Stimulated activated CD4-positive, alpha-beta T cell treated with anti-CD3 and anti-CD28 coated beads, Interleukin-4, amount 100 ng/mL, for 48 hours (primary cell): ENCODE data around the gene ATXN1.
"Not testable (repeated sequence)": the region's sequence is repeated elsewhere in the genome, so short reads cannot be mapped to it uniquely, and the experiment has no call there.

Source experiments
- DNase-seq, 2 donors: peaks; one replicate each; pipeline ENCODE4 v3.0.0-alpha.2; 2020; ENCODE audit warnings: low read depth in 2 of 2

The ATXN1 gene

DNA sequence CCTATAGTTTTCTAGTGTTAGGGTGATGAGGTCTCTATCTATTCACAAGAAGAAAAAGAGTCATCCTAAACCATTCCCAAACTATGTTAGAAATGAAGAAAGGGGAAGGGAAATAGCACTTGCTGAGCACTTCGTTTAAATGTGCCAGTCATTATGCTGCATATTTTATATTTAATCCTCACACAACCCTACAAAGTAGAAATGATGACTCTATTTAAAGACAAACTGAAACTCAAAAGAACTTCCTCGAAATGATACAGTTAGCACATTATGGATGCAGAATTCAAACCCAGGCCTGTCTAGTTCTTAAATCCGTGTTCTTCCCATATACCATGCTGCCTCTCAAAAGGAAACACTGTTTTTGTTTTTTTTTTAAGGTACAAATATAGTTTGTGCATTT lies 348.3 kb downstream of the ATXN1 start:
- DNase-seq = no peak

DNA sequence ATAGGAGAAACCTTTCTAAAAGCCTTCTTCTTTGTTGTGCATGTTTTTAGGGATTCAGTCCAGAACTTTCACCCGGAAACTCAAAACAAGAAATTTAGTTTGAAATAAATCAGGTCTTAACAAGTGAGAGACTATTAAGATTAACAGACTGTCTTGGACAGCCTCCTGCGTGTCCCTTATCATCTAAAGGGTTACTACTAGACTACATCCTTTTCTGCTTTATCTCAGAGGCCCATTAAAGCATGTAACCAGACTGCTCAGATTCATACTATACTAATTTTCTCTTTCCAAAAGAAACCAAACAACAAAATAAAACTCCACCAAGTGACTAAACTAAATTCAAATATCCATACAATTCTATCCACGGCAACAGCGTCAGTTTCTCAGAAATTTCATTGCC lies 349.1 kb downstream of the ATXN1 start:
- DNase-seq = no peak

DNA sequence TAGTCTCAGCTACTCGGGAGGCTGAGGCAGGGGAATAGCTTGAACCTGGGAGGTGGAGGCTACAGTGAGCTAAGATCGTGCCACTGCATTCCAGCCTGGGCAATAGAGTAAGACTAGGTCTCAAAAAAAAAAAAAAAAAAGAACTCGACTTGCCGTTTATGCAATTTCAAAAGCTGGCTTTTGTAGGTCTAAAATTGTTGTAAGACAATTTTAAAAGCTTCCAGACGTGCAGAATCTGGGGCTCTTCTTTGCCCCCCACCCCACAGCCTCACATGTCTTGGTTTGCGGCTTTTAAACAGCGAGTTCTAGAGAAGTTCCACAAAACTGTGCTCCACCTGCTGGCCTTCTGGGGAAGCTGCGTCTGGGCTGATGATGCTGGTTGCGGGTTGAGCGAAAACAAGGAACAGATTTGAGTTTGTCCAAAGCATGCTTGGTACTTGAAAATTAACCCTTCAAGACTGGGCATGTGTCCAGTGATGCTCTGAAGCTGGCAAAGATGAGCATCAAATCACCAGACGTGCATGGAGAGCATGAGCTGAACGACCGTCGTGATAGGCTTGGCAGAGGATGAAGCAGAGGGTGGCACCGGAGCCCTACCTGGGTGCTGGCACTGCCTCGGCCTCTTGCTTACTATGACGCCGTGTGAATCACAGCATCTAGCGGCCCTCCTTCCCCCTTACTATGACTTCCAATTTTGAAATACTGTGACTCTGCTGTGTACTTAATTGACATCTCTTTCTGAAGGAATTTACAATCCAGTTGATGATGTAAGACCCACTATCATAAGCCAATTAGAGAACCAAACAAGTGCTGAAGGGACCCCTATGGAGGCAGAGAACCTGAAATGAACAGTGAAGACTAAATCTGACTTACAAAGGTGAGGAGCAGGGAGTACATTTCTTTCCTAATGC lies 351.5 kb downstream of the ATXN1 start:
- DNase-seq = peak; percentile 40 to 45

DNA sequence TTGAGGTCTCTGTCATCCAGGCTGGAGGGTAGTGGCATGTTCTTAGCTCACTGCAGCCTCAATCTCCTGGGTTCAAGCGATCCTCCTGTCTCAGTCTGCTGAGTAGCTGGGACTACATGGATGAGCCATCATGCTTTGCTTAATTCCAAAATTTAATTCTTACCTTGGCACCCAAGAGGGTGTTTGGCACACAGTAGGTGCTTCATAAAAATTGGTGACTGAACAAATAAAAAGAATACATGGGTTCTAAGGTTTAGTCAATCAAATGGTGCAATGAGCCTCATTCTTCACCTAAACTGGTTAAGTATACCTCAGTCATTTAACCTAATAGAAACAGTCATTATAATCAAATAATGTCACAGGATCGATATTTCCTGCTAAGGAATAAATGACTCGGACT lies 352.5 kb downstream of the ATXN1 start:
- DNase-seq = no peak

DNA sequence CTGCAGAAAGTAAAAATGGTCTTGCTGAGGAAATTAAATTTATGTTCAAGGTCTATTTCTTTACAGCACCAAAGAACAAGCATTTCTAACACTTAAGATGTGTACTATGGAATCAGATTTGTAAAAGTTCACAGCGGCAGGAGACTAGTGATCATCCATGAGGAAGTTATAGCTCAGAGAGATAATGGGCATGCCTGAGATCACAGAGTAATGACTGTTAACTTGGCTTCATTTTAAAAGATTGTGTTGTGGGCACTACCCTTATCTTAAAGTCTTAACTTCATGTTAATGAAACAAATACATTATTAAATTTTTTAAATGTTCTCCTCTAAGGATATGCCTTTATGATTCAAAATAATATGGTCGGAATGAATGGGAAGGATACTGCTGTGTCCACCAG lies 354.3 kb downstream of the ATXN1 start:
- DNase-seq = no peak

DNA sequence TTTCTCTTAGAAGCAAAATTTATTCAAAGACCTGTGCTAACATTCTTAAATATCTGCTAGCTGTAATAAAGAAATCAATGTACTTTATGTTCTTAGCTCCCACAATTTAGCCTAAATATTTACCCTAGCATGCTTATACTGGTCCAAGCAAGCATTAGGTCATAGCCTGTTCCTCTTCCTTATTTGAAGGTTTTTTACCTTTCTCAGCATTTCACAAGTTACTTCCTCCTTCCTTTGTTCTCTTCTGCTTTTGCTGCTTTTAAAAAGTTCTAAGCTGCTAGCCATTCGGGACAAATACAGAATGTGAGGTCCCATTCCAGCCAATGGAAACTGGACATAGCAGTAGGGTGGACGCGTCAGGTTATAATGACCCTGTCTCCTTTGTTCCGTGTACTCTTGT lies 354.7 kb downstream of the ATXN1 start:
- not testable (repeated sequence) for DNase-seq

DNA sequence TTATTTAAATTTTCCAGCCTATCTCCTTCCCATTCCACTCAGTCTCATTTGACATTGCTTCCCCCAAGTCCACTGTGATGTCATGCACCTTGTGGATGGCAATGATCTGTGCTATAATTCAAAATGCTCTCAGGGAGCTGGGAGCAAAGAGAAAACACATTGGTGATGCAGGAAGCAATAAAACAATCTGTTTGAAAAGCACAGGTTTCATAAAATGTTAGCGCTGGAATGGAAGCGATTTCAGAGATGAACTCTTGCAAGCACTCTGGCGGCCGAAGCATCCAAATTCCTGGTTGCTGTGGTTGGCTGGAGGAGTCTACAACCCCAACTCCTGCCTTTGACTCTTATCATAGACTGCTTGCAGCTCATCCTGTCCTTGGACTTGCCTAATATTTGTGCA lies 355.9 kb downstream of the ATXN1 start:
- DNase-seq = no peak

DNA sequence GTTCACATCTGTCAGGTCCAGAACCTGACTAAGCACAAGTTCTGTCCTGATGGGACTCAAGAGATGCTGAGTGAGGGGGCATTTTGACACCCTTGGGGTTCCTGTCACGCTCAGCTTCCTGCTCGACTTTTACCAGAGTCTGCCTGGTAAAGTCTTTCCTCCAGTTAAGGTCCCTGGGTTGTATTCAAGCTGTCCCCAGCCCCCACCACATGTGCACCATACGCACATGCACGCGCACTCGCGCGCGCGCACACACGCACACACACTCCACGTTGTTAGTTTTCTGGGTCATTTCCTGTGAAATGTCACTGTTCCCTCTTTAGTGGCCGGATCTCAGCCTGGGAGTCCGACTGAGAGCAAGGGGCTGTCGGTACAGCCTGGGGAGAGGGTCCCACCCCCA lies 356.8 kb downstream of the ATXN1 start:
- DNase-seq = no peak

DNA sequence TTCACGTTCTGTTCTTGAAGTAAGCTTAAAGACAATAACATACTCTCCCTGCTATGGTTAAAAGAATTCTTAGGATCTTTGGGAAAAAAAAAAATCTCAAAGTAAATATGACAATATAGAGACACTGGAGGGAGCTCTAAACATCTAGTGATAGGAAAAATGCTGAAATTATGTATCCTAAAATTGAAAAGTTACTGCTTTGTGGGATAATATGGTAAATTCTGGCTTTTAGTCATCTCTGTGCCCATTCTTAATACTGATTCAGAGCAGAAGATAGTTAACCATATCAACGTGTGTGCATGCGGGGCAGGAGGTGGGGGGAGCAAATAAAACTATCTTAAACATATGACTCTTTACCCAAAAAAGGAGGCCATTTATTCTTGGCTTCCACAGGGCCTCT lies 357.4 kb downstream of the ATXN1 start:
- no peak for DNase-seq

DNA sequence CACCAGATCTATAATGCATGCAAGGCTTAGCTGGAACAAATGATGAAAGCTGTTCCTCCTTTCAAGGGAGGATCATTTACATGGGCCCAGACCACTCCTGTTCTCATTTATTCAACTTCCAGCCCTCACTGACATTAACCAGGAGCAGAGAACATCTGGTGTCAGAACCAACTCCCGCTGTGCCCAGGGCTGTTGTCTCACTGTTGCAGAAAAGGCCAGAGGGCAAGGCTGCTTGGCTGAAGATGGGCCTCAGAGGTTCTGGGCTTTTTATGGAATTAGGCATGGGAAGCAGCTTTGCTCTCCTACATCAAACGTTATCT lies 358.7 kb downstream of the ATXN1 start:
- DNase-seq = no peak

DNA sequence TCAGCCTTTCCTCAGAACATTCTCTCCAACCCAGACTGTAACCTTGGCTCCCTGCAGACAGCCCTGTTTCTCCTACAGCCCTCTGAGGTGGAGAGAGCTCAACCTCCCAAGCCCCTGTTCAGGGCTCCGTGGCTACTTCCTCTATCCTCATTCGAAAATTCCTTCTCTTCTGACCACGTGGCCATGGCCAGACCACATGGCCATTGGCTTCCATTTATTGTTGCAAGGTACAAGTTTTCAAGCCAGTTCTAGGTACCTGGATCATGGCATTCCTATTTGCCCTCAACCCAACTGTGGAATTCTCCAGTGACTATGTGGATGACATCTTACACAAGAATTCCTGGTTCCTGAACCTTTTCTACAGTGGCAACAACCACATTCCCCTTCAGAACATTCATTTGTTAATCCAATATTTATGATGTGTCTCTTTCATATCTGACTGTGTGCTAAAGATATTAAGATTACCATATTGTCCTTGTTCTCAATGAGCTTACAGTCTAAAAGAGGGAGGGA lies 361.0 kb downstream of the ATXN1 start:
- no peak for DNase-seq

DNA sequence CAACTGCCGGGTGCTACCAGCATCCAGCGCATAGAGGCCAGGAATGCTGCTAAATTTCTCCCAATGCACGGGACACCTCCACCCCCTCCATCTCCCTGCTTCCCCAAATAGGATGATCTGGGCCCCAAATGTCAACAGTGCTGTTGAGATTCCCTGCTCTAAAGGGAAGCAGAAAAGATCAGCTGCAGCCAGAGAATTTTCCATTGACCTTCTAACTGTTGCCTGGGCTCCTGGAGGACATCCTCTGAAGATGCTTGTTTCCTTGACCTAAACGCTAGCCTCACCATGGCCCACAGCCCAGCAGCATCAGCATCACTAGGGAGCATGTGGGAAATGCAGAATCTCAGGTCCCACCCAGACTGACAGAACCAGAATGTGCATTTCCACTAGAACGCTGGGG lies 361.6 kb downstream of the ATXN1 start:
- no peak for DNase-seq

DNA sequence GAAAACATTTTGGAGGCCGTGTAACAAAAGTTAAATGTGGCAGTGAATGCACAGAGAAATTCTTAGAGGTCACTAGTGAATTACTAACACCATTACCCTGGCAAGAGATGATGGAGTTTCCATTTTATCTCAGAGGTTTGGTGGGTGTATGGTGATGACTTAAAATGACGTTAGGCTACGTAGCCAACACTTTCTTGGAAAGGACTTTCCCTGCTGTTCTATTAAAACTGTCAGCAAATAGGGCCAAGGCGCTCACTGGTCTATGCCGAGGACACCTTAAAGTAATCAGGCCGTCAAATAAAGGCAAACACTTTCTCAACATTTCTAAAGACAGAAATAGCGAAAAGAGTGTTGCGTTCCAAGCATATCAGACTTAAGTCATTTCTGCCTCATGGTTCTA lies 362.1 kb downstream of the ATXN1 start:
- no peak for DNase-seq

DNA sequence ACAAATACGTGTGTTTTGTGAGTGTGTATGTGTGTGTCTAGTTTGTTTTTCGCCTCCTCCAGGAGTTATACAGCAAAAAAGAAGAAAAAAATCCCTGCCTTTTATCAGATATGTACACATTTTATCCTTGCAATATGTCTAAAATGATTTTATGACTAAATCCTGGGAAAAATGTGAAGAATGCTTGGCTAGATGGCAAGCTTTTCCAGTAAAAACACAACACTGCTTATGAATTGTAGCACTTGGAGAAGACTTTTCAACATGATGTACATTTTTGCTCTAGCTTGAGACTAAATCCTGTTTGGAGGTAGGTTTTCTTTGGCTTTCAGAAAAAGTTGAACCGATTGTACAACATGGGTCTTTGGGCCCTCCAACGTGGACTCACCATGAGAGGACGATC lies 362.7 kb downstream of the ATXN1 start:
- no peak for DNase-seq

DNA sequence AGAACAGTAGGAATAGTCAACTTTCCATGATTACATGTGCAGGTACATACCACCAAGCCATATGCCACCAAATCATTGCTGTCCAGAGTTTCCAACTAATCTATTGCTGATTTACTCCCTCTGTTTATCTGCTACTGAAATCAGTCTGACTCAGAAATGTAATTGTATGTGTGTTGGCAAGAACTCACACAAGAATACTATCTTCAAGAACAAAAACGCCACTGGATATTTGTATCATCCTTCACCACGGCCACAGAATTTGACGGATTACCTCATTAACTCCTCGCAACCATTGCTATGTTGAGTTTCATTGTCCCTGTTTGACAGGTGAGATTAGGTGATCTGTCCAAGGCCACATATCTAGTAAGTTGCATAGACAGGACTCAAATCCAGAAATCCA lies 363.6 kb downstream of the ATXN1 start:
- no peak for DNase-seq

DNA sequence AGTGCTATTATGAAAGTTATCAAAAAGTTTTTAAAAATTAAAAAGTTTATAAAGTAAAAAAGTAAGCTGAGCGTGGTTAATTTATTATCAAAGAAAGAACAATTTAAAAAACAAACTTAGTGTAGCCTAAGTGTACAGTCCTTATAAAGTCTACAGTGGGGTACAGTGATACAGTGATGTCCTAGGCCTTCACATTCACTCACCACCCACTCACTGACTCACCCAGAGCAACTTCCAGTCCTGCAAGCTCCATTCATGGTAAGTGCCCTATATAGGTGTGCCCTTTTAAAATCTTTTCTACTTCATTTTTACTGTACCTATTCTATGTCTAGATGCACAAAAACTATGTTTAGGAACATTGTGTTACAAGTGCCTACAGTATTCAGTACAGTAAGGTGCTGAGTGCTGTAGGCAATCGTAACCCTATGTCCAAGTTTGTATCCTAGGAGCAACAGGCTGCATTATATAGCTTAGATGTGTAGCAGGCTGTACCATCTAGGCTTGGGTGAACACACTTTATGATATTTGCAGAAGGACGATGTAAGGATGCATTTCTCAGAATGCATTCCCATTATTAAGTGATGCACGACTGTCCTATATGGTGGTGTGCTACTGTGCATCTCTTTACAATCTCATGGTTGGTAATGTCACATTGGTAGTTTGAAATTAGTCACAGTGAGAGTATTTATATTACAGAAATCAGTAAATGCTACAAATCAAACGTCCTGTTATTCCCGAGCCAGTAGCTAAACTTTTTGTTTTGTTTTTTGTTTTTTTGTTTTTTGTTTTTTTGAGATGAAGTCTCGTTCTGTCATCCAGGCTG lies 364.6 kb downstream of the ATXN1 start:
- DNase-seq = no peak

DNA sequence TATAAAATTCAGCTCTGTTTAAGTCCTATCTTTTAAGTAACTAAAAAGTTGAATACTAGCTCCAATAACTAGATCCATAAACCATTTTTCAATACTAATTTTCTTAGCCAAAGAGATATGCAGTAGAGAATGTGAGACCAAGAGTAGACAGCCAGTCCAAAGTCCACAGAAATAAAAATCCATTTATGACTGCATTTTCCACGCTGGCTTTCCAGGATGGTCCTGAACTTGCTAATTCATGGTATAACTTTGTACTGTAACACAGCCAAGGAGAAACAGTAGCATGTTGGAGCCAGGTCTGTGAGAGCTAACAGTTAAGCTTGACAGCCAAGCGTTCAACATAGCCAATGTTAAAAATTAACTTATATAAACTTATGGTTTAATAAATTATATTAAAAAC lies 366.6 kb downstream of the ATXN1 start:
- DNase-seq = no peak

DNA sequence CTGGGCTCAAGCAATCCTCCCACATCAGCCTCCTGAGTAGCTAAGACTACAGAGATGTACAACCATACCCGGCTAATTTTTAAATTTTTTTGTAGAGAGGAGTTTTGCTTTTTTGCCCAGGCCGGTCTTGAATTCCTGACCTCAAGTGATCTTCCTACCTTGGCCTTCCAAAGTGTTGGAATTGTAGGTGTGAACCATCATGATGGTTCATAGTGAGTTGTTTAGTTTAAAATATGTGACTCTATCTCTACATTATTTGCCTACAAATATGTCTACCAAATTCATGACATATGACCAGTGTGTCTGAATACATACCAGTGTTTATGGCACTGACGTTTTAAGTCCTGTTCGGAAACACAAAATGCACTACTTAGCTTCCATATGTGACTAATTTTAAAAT lies 367.9 kb downstream of the ATXN1 start:
- no peak for DNase-seq

DNA sequence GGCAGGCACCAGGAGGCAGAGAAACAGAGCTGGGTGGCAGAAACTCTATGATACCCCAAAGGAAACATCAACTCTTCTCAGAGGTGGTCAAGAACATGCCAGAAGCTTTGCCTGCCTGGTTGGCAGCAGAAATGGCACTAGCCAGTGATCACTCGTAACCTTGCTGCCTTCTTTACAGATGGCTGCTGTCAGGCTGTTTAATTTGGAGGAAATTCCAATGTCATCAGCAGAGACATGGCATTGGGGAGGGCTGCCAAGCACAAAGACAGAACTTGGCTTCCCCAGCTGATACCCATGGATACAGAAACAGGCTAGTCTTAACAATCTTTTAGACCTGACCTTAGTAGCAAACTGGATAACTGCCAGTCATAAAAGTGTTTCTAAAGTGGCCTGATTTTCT lies 369.2 kb downstream of the ATXN1 start:
- no peak for DNase-seq

DNA sequence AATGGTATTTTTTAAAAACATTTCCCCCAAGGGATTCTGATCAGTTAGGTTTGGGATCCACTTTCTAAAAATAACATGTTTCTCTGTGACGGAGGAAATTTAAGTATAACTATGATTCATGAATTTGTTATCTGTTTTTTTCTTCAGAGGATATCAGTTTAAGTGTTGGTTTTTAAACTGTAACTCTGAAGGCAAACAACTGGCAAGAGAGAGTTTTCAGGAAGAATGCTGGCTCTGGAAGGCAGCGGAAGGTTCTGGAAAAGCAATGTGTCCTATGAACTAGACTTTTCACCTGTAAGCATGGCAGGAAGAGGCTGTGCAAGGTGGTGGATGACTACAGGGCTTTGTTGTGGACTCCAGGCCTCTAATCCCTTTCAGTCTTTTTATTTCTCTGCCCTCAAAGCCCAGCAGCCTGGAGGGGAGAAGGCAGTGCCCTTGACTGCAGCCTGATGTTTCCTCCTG lies 369.8 kb downstream of the ATXN1 start:
- DNase-seq = no peak

DNA sequence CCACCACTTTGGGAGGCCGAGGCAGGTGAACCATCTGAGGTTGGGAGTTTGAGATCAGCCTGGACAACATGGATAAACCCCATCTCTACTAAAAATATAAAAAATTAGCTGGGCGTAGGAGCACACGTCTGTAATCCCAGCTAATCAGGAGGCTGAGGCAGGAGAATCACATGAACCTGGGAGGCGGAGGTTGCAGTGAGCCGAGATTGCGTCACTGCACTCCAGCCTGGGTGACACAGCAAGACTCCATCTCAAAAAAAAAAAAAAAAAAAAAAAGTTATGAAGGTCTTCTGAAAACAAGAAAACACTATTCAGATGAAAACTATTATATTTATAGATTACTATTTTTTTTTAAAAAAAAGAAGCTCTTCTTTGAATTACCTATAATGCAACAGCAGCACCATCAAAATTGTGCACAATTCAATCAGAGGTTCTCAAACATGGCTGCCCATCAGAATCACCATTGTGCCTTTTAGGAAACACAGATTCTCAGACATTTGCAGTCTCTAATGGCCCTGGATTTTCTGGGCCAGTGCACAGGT lies 370.3 kb downstream of the ATXN1 start:
- not testable (repeated sequence) for DNase-seq

DNA sequence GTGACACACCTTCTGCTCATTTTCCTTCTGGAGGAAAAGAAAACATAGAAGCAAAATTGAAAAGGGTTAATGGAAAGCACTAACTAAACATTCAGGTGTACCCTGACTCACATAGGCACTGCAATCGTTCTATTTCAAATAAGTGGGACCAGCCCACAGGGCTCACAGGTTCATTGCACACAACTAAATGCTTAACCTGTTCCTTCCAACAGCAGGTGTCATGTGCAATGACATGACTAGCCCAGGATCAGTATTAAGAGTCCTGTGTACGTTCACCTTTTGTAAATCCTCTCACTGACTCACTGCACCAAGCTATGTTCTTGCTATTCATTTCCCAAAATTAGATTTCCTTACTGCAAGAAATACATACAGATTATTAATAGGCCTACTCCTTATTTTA lies 371.6 kb downstream of the ATXN1 start:
- DNase-seq = no peak

DNA sequence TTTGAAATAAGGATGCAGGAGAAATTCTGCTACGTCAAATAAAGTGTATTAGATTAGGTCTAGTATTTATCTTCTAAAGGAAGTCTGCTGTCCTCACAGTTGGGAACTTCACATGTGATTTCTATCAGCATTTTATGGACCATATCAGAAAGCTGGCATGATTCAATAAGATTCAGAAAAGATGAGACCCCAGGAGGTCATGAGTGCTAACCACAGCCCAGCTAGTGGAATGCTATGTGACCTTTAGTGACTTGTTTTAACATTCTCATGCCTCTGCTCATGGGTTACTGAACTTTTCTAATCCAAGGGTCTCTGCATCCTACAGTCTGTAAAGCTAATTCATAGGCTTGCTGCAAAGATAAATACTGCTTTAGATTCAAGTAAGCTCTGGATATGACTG lies 372.8 kb downstream of the ATXN1 start:
- no peak for DNase-seq
